Measurements from ENCODE around the gene REN.

DNA sequence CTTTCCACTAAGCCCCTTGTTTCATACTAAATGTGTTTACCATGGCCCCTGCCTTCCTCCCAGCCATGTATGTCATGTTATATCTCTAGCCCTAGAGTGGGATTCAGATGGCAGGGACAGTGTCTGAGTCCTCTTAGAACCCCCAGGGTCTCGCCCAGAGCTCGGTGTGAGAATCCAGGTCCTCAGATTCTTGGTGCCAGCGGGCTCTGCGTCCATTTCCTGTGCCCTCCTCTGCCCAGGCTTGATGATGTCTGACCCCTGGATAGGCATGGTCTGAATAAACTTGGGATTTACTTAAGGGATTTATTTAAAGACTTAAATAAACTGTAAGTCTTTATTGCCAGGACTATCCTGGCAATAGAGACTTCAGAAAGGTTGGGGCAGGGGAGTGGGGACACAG, 36.3 kb upstream of the REN start:
- TF ChIP-seq, protein P1, sequence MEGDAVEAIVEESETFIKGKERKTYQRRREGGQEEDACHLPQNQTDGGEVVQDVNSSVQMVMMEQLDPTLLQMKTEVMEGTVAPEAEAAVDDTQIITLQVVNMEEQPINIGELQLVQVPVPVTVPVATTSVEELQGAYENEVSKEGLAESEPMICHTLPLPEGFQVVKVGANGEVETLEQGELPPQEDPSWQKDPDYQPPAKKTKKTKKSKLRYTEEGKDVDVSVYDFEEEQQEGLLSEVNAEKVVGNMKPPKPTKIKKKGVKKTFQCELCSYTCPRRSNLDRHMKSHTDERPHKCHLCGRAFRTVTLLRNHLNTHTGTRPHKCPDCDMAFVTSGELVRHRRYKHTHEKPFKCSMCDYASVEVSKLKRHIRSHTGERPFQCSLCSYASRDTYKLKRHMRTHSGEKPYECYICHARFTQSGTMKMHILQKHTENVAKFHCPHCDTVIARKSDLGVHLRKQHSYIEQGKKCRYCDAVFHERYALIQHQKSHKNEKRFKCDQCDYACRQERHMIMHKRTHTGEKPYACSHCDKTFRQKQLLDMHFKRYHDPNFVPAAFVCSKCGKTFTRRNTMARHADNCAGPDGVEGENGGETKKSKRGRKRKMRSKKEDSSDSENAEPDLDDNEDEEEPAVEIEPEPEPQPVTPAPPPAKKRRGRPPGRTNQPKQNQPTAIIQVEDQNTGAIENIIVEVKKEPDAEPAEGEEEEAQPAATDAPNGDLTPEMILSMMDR (IDR thresholded peaks at IDR 0.05) = no peak
- no peak for TF ChIP-seq POLR2A (IDR thresholded peaks at IDR 0.05)
